Activated naive CD4-positive, alpha-beta T cell (primary cell): ENCODE measurements around the gene C19orf85.
"Not testable (repeated sequence)": the region's sequence is repeated elsewhere in the genome, so short reads cannot be mapped to it uniquely, and the experiment has no call there.

Experiments
- DNase-seq, 4 experiments: peaks; one replicate each; lab custom pipeline; 2025; lab: John Stamatoyannopoulos, UW

C19orf85 gene

DNA sequence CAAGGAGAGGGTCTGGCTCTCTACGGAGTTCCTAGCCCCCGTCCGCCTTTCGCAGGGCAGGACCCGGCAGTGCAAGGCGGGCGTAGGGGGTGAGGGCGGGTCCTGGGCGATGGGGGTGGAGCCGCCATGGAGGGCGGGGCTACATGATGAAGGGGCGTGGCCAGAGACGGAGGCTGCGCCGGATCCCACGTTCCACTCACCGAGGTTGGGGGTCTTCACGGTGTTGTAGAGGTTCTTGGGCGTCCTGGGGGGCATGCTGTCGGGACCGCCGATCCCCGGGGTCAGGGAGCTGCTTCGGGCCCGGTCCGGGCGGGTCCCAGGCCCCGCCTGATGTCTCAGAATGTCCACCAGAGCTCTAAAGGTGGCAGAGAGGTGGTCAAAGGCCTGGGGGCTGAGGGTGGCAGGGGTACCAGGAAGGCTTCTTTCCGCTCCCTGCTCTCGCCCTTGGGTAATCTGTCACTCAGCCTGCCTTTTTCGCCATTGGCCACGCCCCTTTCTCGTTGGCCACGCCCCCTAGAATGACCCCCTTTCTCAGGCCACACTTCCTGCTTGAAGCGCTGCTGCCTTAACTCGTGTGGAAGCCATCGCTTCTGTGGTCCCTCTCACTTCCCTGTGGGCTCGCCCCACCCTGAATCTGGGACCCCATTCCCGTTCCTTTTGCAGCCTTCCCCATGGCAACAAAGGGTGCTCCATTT is 24.0 kb downstream of the C19orf85 start:
- no peak for DNase-seq

DNA sequence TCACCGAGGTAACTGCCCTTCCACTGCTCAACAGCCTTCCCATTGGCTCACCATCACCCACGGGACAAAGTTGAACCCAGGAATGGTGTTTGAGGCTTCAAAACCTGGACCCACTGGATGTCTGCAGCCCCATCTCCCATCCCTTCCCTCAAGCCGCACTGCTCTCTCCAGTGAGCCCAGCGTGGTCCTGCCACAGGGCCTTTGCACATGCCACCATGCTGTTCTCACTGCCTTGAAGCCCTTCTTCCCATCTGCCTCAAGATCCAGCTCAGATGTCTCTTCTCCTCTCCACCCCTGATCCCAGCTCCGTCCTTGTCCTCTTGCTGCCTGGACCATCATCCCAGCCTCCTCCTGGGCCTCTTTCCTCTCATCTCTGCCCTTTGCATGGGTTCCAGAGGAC is 25.5 kb downstream of the C19orf85 start:
- no peak for DNase-seq

DNA sequence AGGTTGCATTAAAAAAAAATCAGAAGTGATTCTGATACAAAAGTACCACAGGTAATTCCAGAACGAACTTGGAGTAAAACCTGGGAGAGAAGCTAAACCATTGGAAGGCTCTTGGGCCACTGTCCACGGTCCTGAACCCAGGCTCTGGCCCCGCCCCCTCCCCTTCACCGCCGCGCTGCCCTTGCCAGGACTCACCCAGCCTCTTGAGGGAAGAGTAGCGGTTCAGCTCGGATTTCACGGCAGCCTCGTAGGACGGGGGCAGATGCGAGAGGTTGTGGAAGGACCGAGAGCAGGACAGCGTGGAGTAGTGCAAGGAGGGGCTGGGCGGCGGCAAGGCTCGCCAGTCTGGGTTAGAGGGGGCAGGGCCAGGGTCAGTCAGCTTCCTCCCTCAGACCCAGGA is 27.1 kb downstream of the C19orf85 start:
- peak in 1 of 4 experiments; percentile 20 for DNase-seq

DNA sequence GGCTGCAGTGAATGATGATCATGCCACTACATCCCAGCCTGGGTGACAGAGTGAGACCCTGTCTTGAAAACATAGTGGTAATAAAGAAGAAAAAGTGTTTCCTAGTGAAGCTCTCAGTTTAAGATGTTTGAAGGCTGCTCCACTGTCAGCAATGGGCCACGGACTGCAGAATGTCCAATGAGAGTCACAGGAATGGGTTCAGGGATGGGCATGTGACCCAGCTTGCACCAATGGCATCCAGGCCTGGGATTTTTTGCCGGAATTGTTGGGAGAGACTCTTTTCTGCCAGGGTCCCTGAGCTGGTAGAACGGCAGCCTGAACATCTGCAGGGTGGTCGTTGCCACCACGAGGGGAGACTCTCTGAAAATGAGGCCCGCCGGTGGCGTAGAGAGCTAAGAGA is 27.7 kb downstream of the C19orf85 start:
- no peak for DNase-seq

DNA sequence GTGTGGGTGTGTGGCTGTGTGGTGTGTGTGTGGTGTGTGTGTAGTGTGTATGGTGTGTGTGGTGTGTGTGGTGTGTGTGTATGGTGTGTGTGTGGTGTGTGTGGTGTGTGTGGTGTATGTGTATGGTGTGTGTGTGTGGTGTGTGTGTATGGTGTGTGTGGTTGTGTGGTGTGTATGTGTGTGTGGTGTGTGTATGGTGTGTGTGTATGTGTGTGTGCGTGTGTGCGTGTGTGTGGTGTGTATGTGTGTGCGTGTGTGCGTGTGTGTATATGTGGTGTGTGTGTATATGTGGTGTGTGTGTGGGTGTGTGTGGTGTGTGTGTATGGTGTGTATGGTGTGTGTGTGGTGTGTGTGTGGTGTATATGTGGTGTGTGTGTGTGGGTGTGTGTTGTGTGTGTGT is 29.5 kb downstream of the C19orf85 start:
- DNase-seq, result no peak

DNA sequence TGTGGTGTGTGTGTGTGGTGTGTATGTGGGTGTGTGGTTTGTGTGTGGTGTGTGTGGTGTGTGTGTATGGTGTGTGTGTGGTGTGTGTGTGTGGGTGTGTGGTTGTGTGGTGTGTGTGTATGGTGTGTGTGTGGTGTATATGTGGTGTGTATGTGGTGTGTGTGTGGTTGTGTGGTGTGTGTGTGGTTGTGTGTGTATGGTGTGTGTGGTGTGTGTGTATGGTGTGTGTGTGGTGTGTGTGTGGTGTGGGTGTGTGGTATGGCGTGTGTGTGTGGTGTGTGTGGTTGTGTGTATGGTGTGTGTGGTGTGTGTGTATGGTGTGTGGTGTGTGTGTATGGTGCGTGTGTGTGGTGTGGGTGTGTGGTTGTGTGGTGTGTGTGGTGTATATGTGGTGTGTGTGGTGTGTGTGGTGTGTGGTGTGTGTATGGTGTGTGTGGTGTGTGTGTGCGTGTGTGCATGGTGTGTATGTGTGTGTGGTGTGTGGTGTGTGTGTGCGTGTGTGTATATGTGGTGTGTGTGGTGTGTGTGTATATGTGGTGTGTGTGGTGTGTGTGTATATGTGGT is 30.1 kb downstream of the C19orf85 start:
- no peak for DNase-seq

DNA sequence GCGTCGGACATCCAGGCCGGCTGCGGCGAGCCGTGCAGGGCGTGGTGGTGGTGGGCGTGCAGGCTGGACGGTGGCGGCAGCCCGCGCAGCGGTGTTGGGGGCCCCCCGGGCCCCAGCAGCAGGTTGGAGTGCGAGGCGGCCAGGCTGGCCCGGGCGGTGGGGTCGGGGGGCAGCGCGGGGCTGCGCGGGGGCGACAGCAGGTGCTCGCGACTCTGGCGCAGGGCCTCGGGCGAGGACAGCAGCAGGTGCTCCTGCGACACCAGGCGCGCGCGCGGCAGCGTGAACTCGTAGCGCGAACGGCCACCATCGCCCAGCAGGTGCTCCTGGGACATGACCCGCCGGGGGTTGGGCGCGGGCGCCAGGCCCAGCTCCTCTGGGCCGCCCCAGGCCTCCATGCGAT is 31.3 kb downstream of the C19orf85 start:
- DNase-seq, result no peak

DNA sequence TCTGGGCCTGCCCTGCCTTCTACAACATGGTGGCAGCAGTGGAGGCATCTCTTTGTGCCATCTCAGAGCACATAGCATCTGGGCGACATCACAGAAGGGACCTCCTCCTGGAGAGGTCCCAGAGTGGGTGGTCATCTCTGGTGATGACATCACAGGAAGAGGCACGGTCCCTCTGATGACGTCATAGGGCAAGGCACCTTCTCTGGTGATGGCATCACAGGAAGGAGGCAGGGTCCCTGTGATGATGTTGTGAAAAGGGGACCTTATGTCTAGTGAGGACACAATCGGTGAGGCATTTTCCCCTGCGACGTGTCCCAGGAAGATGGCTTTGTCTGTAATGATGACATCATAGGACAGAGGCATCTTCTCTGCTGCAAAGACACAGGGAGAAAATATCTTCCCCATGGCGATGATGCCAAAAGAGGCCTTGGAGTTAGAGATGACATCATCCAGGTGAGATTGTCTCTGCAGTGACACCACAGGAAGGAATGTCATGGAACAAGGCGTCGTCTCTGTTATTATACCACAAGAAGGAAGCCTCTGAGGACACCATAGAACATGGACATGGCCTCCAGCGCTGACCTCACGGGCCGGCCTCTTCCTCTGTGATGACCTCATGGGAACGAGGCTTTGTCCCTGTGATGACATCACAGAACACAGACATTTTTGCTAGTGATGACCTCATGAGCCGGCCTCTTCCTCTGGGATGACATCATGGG is 32.2 kb downstream of the C19orf85 start:
- DNase-seq, result no peak

DNA sequence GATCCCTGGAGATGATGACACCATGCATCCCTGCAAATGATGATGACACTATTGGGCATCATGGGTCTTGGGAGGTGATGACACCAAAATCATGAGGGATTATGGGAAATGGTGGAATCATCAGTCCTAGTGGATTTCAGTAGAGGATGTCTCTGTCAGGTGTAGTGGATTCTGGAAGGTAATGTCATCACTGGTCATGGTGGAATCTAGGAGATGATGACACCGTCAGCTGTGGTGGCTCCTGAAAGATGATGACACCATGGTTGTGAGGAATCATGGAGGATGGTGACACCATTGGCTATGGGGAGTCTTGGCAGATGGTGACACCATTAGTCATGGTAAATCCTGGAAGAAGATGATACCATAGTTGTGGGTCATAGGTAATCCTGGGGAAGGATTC is 33.4 kb downstream of the C19orf85 start:
- DNase-seq, result no peak

DNA sequence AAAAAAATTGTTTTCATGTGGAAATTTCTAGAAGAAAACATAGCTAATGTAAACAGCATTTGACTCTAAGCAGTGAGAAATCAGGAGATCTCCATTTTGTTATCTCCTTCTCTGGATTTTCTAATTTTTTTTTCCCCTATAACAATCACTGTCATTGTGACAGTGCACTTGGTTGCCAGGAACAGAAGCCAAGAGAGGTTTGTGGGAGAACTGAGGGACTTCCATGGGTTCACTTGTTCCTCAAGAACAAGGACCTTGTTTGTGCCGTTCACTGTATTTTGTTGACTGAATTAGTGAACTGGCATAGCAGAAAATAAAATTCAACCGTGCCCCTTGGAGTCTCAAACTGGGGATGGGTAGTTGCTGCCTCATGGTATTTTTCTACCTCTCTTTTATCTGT is 38.5 kb downstream of the C19orf85 start:
- DNase-seq, result no peak

DNA sequence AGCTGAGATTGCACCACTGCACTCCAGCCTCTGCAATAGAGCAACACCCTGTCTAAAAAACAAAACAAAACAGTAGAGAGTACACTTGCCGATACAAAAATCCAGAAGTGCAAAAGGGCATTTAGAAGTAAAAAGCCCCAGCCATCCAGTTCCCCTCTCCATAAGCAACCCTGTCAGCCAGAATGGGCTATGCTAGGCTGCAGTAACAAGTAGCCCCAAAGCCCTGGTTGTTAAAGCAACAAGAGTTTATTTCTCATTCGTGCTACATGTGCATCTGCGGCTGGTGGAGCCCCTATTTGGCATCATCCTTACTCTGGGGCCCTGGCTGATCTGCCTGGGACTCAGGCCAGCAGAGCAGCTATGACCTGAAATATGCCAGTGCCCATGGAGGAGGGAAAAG is 40.0 kb downstream of the C19orf85 start:
- DNase-seq, result no peak

DNA sequence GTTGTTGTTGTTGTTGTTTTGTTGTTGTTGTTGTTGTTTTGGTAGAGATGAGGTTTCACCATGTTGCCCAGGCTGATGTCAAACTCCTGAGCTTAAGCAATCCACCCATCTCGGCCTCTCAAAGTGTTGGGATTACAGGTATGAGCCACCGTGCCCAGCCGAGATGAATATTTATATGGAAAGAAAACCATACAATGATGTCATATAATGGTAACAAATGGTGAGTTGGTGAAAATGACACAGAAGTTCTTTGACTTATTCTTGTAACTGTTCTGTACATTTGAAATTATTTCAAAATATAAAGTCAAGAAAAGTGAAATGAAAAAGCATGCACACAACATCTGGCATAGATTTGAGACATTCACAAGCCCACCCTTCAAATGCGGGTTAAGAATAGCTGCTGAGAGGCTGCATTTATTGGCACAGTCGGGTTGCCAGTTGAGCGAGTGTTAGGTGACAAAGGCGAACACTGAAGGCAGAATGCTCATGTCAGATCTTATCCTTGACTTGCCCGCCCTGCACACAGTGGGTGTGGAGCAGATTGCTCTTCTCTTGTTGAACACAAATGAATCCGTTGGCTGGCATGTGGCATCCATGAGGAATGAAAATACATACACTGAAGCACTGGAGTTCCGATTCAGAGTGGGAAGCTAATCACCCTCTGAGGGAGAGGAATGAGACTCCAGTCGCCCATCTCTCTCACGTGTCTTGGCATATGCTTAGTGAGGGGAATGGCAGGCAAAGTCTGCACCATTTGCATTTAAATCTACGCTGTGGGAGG is 41.1 kb downstream of the C19orf85 start:
- DNase-seq, result no peak

DNA sequence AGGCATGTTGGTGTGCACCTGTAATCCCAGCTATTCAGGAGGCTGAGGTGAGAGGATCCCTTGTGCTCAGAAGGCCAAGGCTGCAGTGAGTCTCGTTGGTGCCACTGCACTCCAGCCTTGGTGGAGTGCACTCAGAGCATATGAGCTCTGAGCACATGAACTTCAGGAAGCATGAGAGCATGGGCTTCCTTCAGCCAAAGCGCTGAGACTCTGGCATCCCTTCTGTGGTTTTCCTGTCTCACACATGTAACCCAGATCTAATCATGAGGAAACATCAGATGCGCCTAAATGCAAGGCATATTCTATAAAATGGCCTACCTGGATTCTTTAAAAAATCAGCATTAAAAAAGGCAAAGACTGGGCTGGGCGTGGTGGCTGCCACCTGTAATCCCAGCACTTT is 43.3 kb downstream of the C19orf85 start:
- DNase-seq, result not testable (repeated sequence)

DNA sequence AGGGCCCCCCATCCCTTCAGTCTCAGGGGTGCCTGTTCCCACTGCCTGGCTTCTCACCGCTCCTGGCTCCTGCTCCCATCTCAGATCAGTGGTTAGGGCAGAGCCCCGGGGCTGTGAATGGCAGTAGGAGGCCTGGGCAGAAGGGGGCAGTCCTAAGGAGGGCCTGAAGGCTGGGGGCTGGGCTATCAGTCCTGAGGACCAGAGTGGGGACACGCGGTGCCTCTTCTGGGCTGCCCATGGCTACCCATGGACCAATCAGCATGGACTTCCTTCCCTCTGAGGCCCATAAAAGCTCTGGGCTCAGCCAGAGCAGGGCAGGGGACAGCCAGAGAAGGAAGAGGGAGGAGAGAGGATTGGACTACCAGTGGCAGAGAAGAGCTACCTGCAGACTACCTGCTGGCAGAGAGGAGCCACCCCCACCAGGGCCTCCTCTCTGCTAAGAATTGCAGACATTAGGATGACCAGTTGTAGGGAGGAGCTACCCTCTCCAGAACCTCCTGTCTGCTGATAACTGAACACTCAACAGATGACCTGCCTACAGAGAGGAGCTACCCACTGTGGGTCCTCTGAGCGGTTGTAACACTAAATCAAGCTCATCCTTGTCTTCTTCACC is 44.8 kb downstream of the C19orf85 start:
- no peak for DNase-seq

DNA sequence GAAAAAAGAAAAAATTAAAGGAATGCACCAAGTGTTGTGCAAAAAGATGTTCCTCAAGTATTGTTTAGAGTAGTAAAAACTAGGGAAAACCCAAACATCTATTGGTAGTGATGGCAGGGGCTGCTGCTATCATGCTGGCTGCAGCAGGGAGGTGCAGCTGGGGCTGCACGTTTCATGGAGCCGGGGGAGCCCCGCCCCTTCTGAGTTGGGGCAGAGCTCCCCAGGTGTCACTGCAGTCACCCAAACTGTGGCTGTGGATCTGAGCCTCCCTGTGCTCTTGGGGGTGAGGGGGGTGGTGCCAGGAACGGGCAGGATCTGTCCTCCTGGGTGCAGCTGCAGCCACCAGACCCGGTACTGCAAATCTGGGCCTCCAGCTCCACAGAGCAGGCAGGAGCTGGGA is 45.4 kb downstream of the C19orf85 start:
- DNase-seq, result no peak

DNA sequence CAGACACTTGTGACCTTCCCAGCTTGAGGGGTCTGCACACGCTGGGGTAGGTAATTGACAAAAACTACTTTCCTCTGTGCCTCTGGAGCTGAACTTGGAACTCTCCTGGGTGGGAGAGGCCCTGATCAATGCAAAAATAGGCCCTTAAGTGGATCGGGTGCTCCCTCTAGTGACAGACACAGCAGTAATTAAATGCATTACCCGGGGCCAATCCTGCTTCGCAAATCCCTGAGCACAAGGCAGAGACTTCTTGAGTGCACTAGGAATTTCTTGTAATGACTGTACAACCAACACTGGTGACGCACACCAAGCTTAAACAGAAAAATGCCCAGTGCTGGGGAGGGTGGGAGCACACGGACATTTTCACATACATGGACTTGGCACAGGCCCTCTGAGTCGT is 46.4 kb downstream of the C19orf85 start:
- peak in 1 of 4 experiments; percentile 17 for DNase-seq
